Glutamatergic neuron (in vitro differentiated cells): Measurements from ENCODE around the gene CAPN5. TPM values are rescaled to one million over a fixed set of nuclear protein-coding genes. Genes with fewer than 3 reads are reported as not detected.

Source experiments
- DNase-seq: peaks from one replicate; pipeline ENCODE4 v3.0.0; 2022
- H3K27ac Mint-ChIP-seq: one replicate; pipeline ENCODE4 v1.8.0; 2020; ENCODE audit warnings: mild to moderate bottlenecking, mixed read lengths, inconsistent platforms; ENCODE audit not compliant: unreplicated experiment
- H3K27me3 Mint-ChIP-seq: one replicate; pipeline ENCODE4 v1.8.0; 2020; ENCODE audit warnings: mild to moderate bottlenecking, moderate library complexity, mixed read lengths, inconsistent platforms; ENCODE audit not compliant: unreplicated experiment
- H3K36me3 Mint-ChIP-seq: one replicate; pipeline ENCODE4 v1.8.0; 2020; ENCODE audit warnings: mild to moderate bottlenecking, mixed read lengths, inconsistent platforms; ENCODE audit not compliant: unreplicated experiment
- H3K4me1 Mint-ChIP-seq: one replicate; pipeline ENCODE4 v1.8.0; 2020; ENCODE audit warnings: mild to moderate bottlenecking, low read depth, mixed read lengths, inconsistent platforms; ENCODE audit not compliant: unreplicated experiment
- H3K4me3 Mint-ChIP-seq: one replicate; pipeline ENCODE4 v1.8.0; 2020; ENCODE audit warnings: mild to moderate bottlenecking, mixed read lengths, inconsistent platforms; ENCODE audit not compliant: unreplicated experiment
- H3K9me3 Mint-ChIP-seq: one replicate; pipeline ENCODE4 v1.8.0; 2020; ENCODE audit warnings: mild to moderate bottlenecking, moderate library complexity, mixed read lengths, inconsistent platforms; ENCODE audit not compliant: unreplicated experiment
- total RNA-seq: library from RNA; stranded (reverse); fragmentation: NEBNext Ultra II Directional; extraction: Animal tissue kit (Norgen Biotek cat#: 25700); gene quantifications from one replicate; pipeline ENCODE4 v1.2.1, GENCODE V29; 2021; ENCODE audit not compliant: unreplicated experiment
- TF ChIP-seq, protein P1 (sequence below): fragments of 200-600 bp; sonication (generic); IDR thresholded peaks from one replicate; pipeline ENCODE4 v1.5.0; 2021; ENCODE audit not compliant: partially characterized antibody, unreplicated experiment

The CAPN5 gene
- total RNA-seq, 1 donor from 2014 or later = 45.0 TPM

DNA sequence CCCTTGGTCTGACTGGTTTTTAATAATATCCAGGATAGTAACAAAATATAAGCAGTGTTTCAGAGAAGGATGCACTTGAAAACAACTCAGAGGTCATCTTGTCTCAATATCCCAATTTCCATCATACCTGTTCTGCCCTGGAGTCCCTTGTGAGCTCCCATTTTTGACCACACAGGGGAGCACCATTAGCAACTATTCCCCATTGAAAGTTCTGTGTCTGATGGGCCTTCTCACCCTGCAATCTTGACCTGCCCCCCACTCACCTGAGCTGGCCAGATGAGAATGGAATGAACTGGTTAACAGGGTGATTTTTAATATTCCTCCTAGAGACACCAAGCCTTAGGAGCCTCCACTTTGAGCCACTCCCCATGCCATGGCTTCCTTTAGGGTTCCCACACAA is 3.8 kb upstream of the CAPN5 start:
- DNase-seq = no peak
- TF ChIP-seq, protein P1, sequence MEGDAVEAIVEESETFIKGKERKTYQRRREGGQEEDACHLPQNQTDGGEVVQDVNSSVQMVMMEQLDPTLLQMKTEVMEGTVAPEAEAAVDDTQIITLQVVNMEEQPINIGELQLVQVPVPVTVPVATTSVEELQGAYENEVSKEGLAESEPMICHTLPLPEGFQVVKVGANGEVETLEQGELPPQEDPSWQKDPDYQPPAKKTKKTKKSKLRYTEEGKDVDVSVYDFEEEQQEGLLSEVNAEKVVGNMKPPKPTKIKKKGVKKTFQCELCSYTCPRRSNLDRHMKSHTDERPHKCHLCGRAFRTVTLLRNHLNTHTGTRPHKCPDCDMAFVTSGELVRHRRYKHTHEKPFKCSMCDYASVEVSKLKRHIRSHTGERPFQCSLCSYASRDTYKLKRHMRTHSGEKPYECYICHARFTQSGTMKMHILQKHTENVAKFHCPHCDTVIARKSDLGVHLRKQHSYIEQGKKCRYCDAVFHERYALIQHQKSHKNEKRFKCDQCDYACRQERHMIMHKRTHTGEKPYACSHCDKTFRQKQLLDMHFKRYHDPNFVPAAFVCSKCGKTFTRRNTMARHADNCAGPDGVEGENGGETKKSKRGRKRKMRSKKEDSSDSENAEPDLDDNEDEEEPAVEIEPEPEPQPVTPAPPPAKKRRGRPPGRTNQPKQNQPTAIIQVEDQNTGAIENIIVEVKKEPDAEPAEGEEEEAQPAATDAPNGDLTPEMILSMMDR = no peak
- H3K27ac Mint-ChIP-seq = no peak overlapping the region
- H3K27me3 Mint-ChIP-seq = peaks cover 12% of the 10 kb centered on the region
- H3K36me3 Mint-ChIP-seq = peaks cover 6% of the 10 kb centered on the region
- H3K4me1 Mint-ChIP-seq = peaks cover 5% of the 10 kb centered on the region
- no peak overlapping the region for H3K4me3 Mint-ChIP-seq
- peaks cover 10% of the 10 kb centered on the region for H3K9me3 Mint-ChIP-seq

DNA sequence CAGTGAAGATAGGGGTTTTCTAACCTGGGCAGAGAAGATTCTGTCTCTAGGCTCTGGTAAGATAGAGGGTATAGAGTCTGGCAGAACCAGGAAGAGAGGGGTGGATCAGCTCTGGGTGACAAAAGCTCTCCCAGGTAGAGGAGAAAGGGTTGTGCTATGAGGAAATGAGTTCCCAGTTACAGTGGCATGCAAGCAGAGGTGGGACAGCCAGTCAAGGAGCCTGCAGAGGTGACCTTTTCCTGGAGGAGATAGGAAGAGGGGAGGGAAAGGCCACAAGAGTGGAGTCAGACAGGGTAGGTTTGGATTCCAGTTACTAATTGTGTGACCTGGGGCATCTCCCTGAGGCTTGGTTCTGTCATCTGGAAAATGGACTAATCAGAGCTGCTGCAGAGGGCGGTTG is 3.4 kb upstream of the CAPN5 start:
- no peak overlapping the region for H3K4me3 Mint-ChIP-seq
- H3K27me3 Mint-ChIP-seq = peaks cover 12% of the 10 kb centered on the region
- H3K4me1 Mint-ChIP-seq = peaks cover 8% of the 10 kb centered on the region
- peaks cover 10% of the 10 kb centered on the region for H3K9me3 Mint-ChIP-seq
- no peak for DNase-seq
- TF ChIP-seq, protein P1 = no peak
- no peak overlapping the region for H3K27ac Mint-ChIP-seq
- peaks cover 6% of the 10 kb centered on the region for H3K36me3 Mint-ChIP-seq

DNA sequence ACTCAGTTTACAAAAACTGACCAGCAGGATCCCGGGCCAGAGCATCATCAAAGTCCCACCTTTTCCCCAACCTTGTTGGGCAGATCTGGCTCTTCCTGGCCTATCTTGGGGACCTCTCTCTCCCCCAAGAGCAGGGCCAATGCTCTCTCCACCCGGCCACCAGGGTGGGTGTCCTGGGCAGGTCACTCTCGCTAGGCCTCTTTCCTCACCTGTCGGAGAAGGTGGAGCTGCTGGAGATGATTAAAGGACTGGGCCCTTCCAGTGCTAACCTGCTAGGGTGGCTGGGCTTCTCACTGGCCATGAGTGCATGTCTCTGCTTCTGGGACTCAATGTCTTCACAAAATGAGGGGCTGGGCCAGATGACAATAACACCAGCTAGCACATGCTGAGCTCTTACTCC is 2.9 kb upstream of the CAPN5 start:
- Mint-ChIP-seq H3K4me1 (peaks cover 11% of the 10 kb centered on the region), H3K4me3 (no peak overlapping the region), H3K9me3 (peaks cover 10% of the 10 kb centered on the region), H3K27me3 (peaks cover 12% of the 10 kb centered on the region), H3K27ac (no peak overlapping the region), H3K36me3 (peaks cover 6% of the 10 kb centered on the region)
- no peak for DNase-seq
- TF ChIP-seq, protein P1 = no peak

DNA sequence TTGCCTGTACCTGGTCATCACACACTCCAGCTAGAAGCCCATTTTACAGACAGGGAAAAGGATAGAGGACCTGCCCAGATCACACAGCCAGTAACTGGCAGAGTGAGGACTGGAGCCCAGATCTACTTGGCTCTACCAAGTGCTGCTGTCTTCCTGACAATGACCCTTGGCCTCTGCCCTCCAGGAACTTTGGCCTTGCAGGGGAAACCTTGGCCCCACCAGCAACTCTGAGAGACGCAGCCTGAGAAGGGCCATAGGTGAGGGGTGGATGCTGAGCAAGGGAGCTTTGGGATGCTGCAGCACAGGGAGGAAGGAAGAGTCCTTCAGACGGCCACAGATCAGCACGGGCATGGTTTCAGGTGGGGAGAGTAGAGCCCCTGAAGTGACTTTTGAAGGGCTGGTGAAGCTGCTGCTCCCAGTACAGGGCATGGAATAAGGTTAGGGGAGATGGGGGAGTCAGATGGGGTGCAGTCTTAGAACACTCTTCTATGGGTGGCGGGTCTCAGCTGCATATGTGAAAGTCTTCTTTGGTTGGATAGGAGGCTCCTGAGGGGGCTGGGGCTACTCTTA is 2.0 kb upstream of the CAPN5 start:
- Mint-ChIP-seq H3K36me3 (peaks cover 6% of the 10 kb centered on the region), H3K4me3 (no peak overlapping the region), H3K4me1 (peaks cover 17% of the 10 kb centered on the region), H3K9me3 (peaks cover 10% of the 10 kb centered on the region), H3K27ac (no peak overlapping the region), H3K27me3 (peaks cover 9% of the 10 kb centered on the region)
- TF ChIP-seq, protein P1 = no peak
- DNase-seq = no peak

DNA sequence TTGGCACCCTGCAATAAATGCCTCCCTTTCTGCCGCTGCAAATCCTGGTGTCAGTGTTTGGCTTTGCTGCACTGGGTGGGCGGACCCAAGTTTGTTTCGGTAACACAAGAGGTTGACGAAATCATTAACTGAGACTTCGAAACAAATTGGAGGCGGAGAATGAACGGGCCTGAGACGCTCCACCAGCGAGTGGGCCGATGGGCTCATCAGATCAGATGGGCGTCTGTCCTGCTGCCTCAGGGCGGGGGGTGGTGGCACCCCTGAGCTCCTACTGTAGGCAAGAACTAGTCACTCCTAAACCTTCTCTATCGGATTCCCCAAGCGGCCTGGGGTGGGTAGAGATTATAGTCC is 918 bp upstream of the CAPN5 start:
- no peak for DNase-seq
- TF ChIP-seq, protein P1 = no peak
- peaks cover 2% of the 10 kb centered on the region for H3K36me3 Mint-ChIP-seq
- peak overlapping the region; percentile 79 for H3K27ac Mint-ChIP-seq
- peak overlapping the region; percentile 88 for H3K4me3 Mint-ChIP-seq
- H3K4me1 Mint-ChIP-seq = peaks cover 24% of the 10 kb centered on the region
- peaks cover 11% of the 10 kb centered on the region for H3K27me3 Mint-ChIP-seq
- H3K9me3 Mint-ChIP-seq = peaks cover 10% of the 10 kb centered on the region
